H1 (cell line): ENCODE measurements around the gene EPHA2. TPM values are rescaled to one million over a fixed set of nuclear protein-coding genes. Genes with fewer than 3 reads are reported as not detected.

Experiments
- HDAC2 ChIP-seq, 2 experiments: fragments of 300-600 bp in 1 of 2; sonication (generic) in 1 of 2; IDR thresholded peaks; 2 replicates each; pipeline ENCODE4 v1.6.1; 2011 to 2012; ENCODE audit warnings: low read depth in 2 of 2, low read length in 2 of 2, mild to moderate bottlenecking in 2 of 2, moderate library complexity in 2 of 2, borderline replicate concordance in 1 of 2, inconsistent platforms in 1 of 2
- RAD21 ChIP-seq, 2 experiments: IDR thresholded peaks in 1 of 2; conservative IDR thresholded peaks in 1 of 2; 2 replicates each; pipeline ENCODE4 v1.6.1; 2011; ENCODE audit warnings: low read depth in 2 of 2, low read length in 2 of 2, improper control_type of control experiment in 1 of 2, inconsistent platforms in 1 of 2, mild to moderate bottlenecking in 1 of 2, moderate library complexity in 1 of 2
- SUZ12 ChIP-seq: fragments of 200-600 bp; sonication (generic); IDR thresholded peaks from 2 replicates; pipeline ENCODE4 v1.6.1; 2012; ENCODE audit warnings: mild to moderate bottlenecking, inconsistent platforms, low read length, moderate library complexity, mixed read lengths
- YY1 ChIP-seq: IDR thresholded peaks from 2 replicates; pipeline ENCODE4 v1.6.1; 2011; ENCODE audit warnings: low read depth, mild to moderate bottlenecking, low read length
- polyA plus RNA-seq, 7 experiments: library from polyadenylated mRNA; depleted of rRNA in 3 of 7; stranded (reverse) in 5 of 7; unstranded in 2 of 7; fragments of >200 nt in 5 of 7; fragments of 200-250 nt in 2 of 7; gene quantifications; 1 replicate in 5 of 7; 2 replicates in 1 of 7; 4 replicates in 1 of 7; pipeline versions ENCODE4 v1.2.1 to v1.2.3, GENCODE V29; 2011 to 2013; ENCODE audit warnings: missing spikeins in 2 of 7, mixed read lengths in 2 of 7
- total RNA-seq: library from RNA; stranded (reverse); fragmentation: NEBNext Ultra II Directional; extraction: Animal tissue kit (Norgen Biotek cat#: 25700); gene quantifications from 2 replicates; pipeline ENCODE4 v1.2.1, GENCODE V29; 2021
- TF ChIP-seq, protein P1 (sequence below), 3 experiments: IDR thresholded peaks; 1 replicate in 2 of 3; 2 replicates in 1 of 3; pipeline versions ENCODE4 v1.5.1 to v1.6.1; 2011; ENCODE audit warnings: low read length in 3 of 3, mild to moderate bottlenecking in 3 of 3, inconsistent platforms in 2 of 3, low read depth in 1 of 3, moderate library complexity in 1 of 3; ENCODE audit not compliant: insufficient read depth in 1 of 3; ENCODE audit errors: control extremely low read depth in 1 of 3

The EPHA2 gene
- total and polyA plus RNA-seq, 2 of the 8 experiments (the other 6 are each of a cell fraction or from before 2014, with no cell fraction given) = 26.8 to 33.6 TPM

DNA sequence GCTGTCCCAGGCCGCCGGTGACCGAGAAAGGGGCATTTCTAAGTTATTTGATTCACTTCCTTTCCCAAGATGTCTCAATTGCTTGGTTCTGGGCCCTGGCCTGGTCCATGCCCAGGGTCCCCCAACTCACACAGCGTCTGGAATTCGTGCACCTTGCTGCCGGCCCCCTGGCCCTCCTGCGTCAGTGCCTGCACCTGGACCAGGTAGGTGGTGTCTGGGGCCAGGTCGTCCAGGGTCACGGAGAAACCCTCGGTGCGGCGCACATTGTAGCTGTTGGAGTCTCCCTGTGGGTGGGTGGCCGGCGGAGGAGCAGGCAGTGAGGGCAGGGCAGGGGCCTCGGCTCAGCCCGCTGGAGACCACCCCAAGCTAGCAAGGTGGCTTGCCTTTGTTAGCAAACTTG is 21.0 kb downstream of the EPHA2 start (continued):
- TF ChIP-seq, protein P1, sequence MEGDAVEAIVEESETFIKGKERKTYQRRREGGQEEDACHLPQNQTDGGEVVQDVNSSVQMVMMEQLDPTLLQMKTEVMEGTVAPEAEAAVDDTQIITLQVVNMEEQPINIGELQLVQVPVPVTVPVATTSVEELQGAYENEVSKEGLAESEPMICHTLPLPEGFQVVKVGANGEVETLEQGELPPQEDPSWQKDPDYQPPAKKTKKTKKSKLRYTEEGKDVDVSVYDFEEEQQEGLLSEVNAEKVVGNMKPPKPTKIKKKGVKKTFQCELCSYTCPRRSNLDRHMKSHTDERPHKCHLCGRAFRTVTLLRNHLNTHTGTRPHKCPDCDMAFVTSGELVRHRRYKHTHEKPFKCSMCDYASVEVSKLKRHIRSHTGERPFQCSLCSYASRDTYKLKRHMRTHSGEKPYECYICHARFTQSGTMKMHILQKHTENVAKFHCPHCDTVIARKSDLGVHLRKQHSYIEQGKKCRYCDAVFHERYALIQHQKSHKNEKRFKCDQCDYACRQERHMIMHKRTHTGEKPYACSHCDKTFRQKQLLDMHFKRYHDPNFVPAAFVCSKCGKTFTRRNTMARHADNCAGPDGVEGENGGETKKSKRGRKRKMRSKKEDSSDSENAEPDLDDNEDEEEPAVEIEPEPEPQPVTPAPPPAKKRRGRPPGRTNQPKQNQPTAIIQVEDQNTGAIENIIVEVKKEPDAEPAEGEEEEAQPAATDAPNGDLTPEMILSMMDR (IDR thresholded peaks at IDR 0.05; ENCODE audit: control extremely low read depth in 1 of 3, insufficient read depth in 1 of 3, low read depth in 1 of 3, low read length in 3 of 3) = no peak
- TF ChIP-seq SUZ12 (no peak), HDAC2 (IDR thresholded peaks at IDR 0.05; ENCODE audit: borderline replicate concordance in 1 of 2, low read depth in 2 of 2, low read length in 2 of 2) (no peak), YY1 (no peak), RAD21 (IDR thresholded peaks at IDR 0.05 in 1 of 2, conservative IDR thresholded peaks at IDR 0.05 in 1 of 2; ENCODE audit: low read depth in 2 of 2, low read length in 2 of 2) (no peak)
- TF ChIP-seq, all 59 proteins: peak for 0
